Measurements from ENCODE around the gene TMC7. TPM values are rescaled to one million over a fixed set of nuclear protein-coding genes. Genes with fewer than 3 reads are reported as not detected.

The TMC7 gene
- total and polyA plus RNA-seq, 4 experiments from 2014 or later = not detected

DNA sequence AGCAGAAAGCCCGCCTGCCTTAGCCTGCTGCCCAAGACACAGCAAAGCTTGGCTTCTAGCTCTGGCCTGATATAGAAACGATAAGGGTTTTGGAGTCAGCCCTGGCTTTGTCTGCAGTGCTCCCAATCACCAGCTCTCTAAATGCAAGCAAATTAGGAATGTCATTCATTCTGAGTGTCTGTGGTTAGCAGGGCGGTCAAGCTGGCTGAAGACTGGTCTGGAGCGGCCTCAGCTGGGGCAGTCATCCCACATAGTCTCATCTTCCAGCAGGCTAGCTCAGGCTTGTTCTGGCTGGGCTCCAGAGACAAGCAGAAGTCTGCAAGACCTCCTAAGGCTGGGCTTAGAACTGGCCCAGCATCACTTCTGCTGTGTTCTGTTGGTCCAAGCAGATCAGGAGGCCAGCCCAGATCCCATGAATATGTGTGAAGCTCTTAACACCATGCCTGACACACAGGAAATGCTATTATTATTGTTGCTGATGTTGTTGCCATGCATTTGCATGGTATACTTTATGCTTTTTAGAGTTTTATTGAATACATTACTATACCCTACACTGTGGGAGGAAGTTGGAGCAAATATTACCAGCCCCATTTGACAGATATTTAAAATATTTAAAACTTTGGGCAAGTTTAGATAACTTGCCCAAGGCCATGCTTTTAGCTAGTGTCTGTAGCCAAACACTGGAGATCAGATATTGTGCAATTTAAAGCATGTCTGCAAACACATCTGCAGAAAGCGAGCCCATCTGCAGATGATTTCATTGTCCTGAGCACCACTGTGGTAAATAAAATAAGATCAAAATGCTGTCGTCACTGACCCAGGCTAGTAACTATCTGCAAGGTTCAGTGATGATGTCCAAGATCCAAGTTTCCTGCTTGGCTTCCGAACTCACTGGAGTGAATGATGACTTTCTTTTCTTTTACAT, 24.8 kb downstream of the TMC7 start:
- Histone ChIP-seq H3K4me1 (ENCODE audit: insufficient read depth, low read length) (no peaks in the 10 kb centered on the region), H3K4me3 (ENCODE audit: low read length in 2 of 2) (no peak overlapping the region), H3K27me3 (ENCODE audit: insufficient read depth, low read length) (no peaks in the 10 kb centered on the region), H3K27ac (ENCODE audit: low read depth, low read length) (no peak overlapping the region), H3K36me3 (ENCODE audit: insufficient read depth, low read length) (no peaks in the 10 kb centered on the region), H3K9me3 (ENCODE audit: control insufficient read depth in 1 of 2, low read length in 2 of 2) (no peaks in the 10 kb centered on the region)
- H3K9me3 Mint-ChIP-seq = peaks cover 0 to 11% (median 2%) of the 10 kb centered on the region in 8 donors
- intact Hi-C loops (cut with micrococcal nuclease) = no loop called here
- no peaks in the 10 kb centered on the region for H3K36me3 Mint-ChIP-seq
- no peak for DNase-seq
- H3K4me1 Mint-ChIP-seq = no peaks in the 10 kb centered on the region
- no peak overlapping the region for H3K27ac Mint-ChIP-seq
- ChIA-PET CTCF (ENCODE audit: partially characterized antibody) (interaction anchor here (0.6 kb wide), 1 partner anchor 101 kb away, joined by 3 read pairs; no protein-coding TSS in a partner anchor), POLR2A (ENCODE audit: partially characterized antibody) (no interaction called here)
- peaks cover 2 to 3% of the 10 kb centered on the region in 2 donors for H3K27me3 Mint-ChIP-seq
- H3K4me3 Mint-ChIP-seq = no peak overlapping the region

- Histone ChIP-seq H3K27me3 (ENCODE audit: insufficient read depth, low read length) (no peaks in the 10 kb centered on the region), H3K4me3 (ENCODE audit: low read length in 2 of 2) (no peak overlapping the region), H3K9me3 (ENCODE audit: control insufficient read depth in 1 of 2, low read length in 2 of 2) (no peaks in the 10 kb centered on the region), H3K36me3 (ENCODE audit: insufficient read depth, low read length) (no peaks in the 10 kb centered on the region), H3K27ac (ENCODE audit: low read depth, low read length) (no peak overlapping the region), H3K4me1 (ENCODE audit: insufficient read depth, low read length) (no peaks in the 10 kb centered on the region)
- intact Hi-C loops (cut with micrococcal nuclease) = no loop called here
- H3K9me3 Mint-ChIP-seq = peaks cover 0 to 11% (median 2%) of the 10 kb centered on the region in 8 donors
- no peak overlapping the region for H3K4me3 Mint-ChIP-seq
- CTCF ChIA-PET (ENCODE audit: partially characterized antibody) = no interaction called here
- DNase-seq = no peak
- no peaks in the 10 kb centered on the region for H3K36me3 Mint-ChIP-seq
- H3K27me3 Mint-ChIP-seq = peaks cover 2 to 6% of the 10 kb centered on the region in 2 donors
- no peaks in the 10 kb centered on the region for H3K4me1 Mint-ChIP-seq
- POLR2A ChIA-PET (ENCODE audit: partially characterized antibody) = no interaction called here
- H3K27ac Mint-ChIP-seq = no peak overlapping the region
Measured at GRCh38 chr16:19011169-19011731, 27.5 kb downstream of the TMC7 start.

DNA sequence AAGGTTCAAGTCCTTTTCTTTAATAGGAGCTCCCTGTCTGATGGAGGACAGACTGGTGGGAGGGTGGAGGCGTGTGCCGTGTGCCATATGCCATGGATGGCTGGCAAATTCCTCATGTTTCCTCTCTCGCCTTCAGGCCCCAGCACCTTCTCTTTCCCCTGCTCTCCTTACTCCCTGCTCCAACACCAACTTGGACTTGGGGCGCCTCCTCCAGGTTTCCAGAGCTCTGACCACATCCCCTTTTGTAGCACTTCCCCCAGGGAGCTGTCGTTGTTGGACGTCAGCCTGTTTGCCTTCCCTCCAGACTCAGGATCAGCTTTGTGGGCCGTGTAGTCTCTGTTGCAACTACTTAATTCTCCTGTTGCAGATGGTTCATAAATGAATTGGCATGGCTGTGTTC, 30.7 kb downstream of the TMC7 start:
- POLR2A ChIA-PET (ENCODE audit: partially characterized antibody) = no interaction called here
- CTCF ChIA-PET (ENCODE audit: partially characterized antibody) = no interaction called here
- intact Hi-C loops (cut with micrococcal nuclease) = no loop called here
- Mint-ChIP-seq H3K27ac (no peak overlapping the region), H3K4me1 (no peaks in the 10 kb centered on the region), H3K27me3 (peaks cover 2 to 6% of the 10 kb centered on the region in 2 donors), H3K9me3 (peaks cover 0 to 11% (median 2%) of the 10 kb centered on the region in 8 donors), H3K4me3 (no peak overlapping the region), H3K36me3 (no peaks in the 10 kb centered on the region)
- H3K4me3 ChIP-seq (ENCODE audit: low read length in 2 of 2) = no peak overlapping the region
- no peak for DNase-seq
- H3K9me3 ChIP-seq (ENCODE audit: control insufficient read depth in 1 of 2, low read length in 2 of 2) = no peaks in the 10 kb centered on the region
- no peaks in the 10 kb centered on the region for H3K4me1 ChIP-seq (ENCODE audit: insufficient read depth, low read length)
- no peaks in the 10 kb centered on the region for H3K36me3 ChIP-seq (ENCODE audit: insufficient read depth, low read length)
- no peaks in the 10 kb centered on the region for H3K27me3 ChIP-seq (ENCODE audit: insufficient read depth, low read length)
- no peak overlapping the region for H3K27ac ChIP-seq (ENCODE audit: low read depth, low read length)

DNA sequence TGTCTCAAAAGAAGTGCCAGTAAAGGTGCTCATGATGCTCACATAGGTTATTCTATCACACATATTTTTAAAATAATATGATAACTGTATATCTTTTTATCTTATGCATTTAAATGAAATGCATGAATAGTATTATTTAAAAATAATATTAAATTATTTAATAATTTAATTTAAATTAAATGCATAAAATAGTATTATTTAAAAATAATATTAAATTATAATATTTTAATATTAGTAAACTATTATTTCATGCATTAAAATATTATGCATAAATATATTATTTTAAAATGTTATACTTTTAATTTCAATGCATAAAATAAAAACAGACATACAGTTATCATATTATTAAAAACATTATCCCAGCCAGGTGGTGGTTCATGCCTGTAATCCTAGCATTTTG, 33.4 kb downstream of the TMC7 start:
- POLR2A ChIA-PET (ENCODE audit: partially characterized antibody) = no interaction called here
- CTCF ChIA-PET (ENCODE audit: partially characterized antibody) = no interaction called here
- no peaks in the 10 kb centered on the region for H3K4me1 ChIP-seq (ENCODE audit: insufficient read depth, low read length)
- no peak for DNase-seq
- H3K36me3 ChIP-seq (ENCODE audit: insufficient read depth, low read length) = no peaks in the 10 kb centered on the region
- H3K9me3 ChIP-seq (ENCODE audit: control insufficient read depth in 1 of 2, low read length in 2 of 2) = no peaks in the 10 kb centered on the region
- Mint-ChIP-seq H3K36me3 (no peaks in the 10 kb centered on the region), H3K4me3 (no peak overlapping the region), H3K9me3 (peaks cover 0 to 2% (median 0%) of the 10 kb centered on the region in 8 donors), H3K27me3 (peaks cover 0 to 4% of the 10 kb centered on the region in 2 donors), H3K27ac (no peak overlapping the region), H3K4me1 (no peaks in the 10 kb centered on the region)
- H3K27ac ChIP-seq (ENCODE audit: low read depth, low read length) = no peak overlapping the region
- H3K27me3 ChIP-seq (ENCODE audit: insufficient read depth, low read length) = no peaks in the 10 kb centered on the region
- intact Hi-C loops (cut with micrococcal nuclease) = no loop called here
- no peak overlapping the region for H3K4me3 ChIP-seq (ENCODE audit: low read length in 2 of 2)

DNA sequence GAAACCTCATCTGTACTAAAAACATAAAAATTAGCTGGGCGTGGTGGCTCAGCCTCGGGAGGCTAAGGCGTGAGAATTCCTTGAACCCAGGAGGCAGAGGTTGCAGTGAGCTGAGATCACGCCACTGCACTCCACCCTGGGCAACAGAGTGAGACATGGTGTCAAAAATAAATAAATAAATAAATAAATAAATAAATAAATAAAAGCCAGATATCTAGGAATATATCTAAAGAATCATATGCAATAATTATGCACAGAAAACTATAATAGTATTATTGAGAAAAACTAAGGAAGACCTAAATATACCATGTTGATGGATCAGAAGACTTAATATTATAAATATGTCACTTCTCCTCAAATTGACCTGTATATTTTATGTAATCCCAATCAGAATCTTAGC, 37.0 kb downstream of the TMC7 start:
- CTCF ChIA-PET (ENCODE audit: partially characterized antibody) = no interaction called here
- POLR2A ChIA-PET (ENCODE audit: partially characterized antibody) = no interaction called here

GRCh38 chr16:19021747-19022146, 38.0 kb downstream of the TMC7 start:
- H3K4me3 ChIP-seq (ENCODE audit: low read length in 2 of 2) = no peak overlapping the region

More for the DNA sequence above, 37.0 kb downstream of the TMC7 start:
- intact Hi-C loops (cut with micrococcal nuclease) = no loop called here
- no peak overlapping the region for H3K4me3 ChIP-seq (ENCODE audit: low read length in 2 of 2)
- H3K9me3 Mint-ChIP-seq = peaks cover 0 to 2% (median 0%) of the 10 kb centered on the region in 8 donors
- H3K4me3 Mint-ChIP-seq = no peak overlapping the region
- H3K27me3 ChIP-seq (ENCODE audit: insufficient read depth, low read length) = no peaks in the 10 kb centered on the region
- H3K27ac ChIP-seq (ENCODE audit: low read depth, low read length) = no peak overlapping the region
- no peak overlapping the region for H3K27ac Mint-ChIP-seq
- H3K36me3 Mint-ChIP-seq = no peaks in the 10 kb centered on the region
- no peaks in the 10 kb centered on the region for H3K36me3 ChIP-seq (ENCODE audit: insufficient read depth, low read length)
- peaks cover 0 to 1% of the 10 kb centered on the region in 2 donors for H3K27me3 Mint-ChIP-seq
- H3K4me1 ChIP-seq (ENCODE audit: insufficient read depth, low read length) = no peaks in the 10 kb centered on the region
- no peaks in the 10 kb centered on the region for H3K9me3 ChIP-seq (ENCODE audit: control insufficient read depth in 1 of 2, low read length in 2 of 2)
- H3K4me1 Mint-ChIP-seq = no peaks in the 10 kb centered on the region
- no peak for DNase-seq

GRCh38 chr16:19027416-19027815, 43.7 kb downstream of the TMC7 start:
- no peaks in the 10 kb centered on the region for H3K36me3 ChIP-seq (ENCODE audit: insufficient read depth, low read length)
- H3K27ac ChIP-seq (ENCODE audit: low read depth, low read length) = no peak overlapping the region
- no peaks in the 10 kb centered on the region for H3K4me1 Mint-ChIP-seq
- no peak for DNase-seq
- no peaks in the 10 kb centered on the region for H3K9me3 ChIP-seq (ENCODE audit: control insufficient read depth in 1 of 2, low read length in 2 of 2)
- no peaks in the 10 kb centered on the region for H3K4me1 ChIP-seq (ENCODE audit: insufficient read depth, low read length)
- H3K27me3 ChIP-seq (ENCODE audit: insufficient read depth, low read length) = no peaks in the 10 kb centered on the region
- ChIA-PET CTCF (ENCODE audit: partially characterized antibody) (no interaction called here), POLR2A (ENCODE audit: partially characterized antibody) (no interaction called here)
- H3K27ac Mint-ChIP-seq = no peak overlapping the region
- H3K9me3 Mint-ChIP-seq = no peaks in the 10 kb centered on the region
- no peak overlapping the region for H3K4me3 Mint-ChIP-seq
- H3K36me3 Mint-ChIP-seq = no peaks in the 10 kb centered on the region
- intact Hi-C loops (cut with micrococcal nuclease) = no loop called here
- no peak overlapping the region for H3K4me3 ChIP-seq (ENCODE audit: low read length in 2 of 2)
- peaks cover 2% of the 10 kb centered on the region in 2 donors for H3K27me3 Mint-ChIP-seq

More at GRCh38 chr16:19021747-19022146, 38.0 kb downstream of the TMC7 start:
- H3K4me3 Mint-ChIP-seq = no peak overlapping the region
- H3K27me3 Mint-ChIP-seq = peaks cover 0 to 1% of the 10 kb centered on the region in 2 donors
- H3K9me3 ChIP-seq (ENCODE audit: control insufficient read depth in 1 of 2, low read length in 2 of 2) = no peaks in the 10 kb centered on the region
- intact Hi-C loops (cut with micrococcal nuclease) = no loop called here
- POLR2A ChIA-PET (ENCODE audit: partially characterized antibody) = no interaction called here
- no peaks in the 10 kb centered on the region for H3K36me3 ChIP-seq (ENCODE audit: insufficient read depth, low read length)
- H3K4me1 ChIP-seq (ENCODE audit: insufficient read depth, low read length) = no peaks in the 10 kb centered on the region
- peaks cover 0 to 2% (median 0%) of the 10 kb centered on the region in 8 donors for H3K9me3 Mint-ChIP-seq
- CTCF ChIA-PET (ENCODE audit: partially characterized antibody) = no interaction called here
- no peaks in the 10 kb centered on the region for H3K36me3 Mint-ChIP-seq
- no peak for DNase-seq
- H3K27ac ChIP-seq (ENCODE audit: low read depth, low read length) = no peak overlapping the region
- no peak overlapping the region for H3K27ac Mint-ChIP-seq
- H3K4me1 Mint-ChIP-seq = no peaks in the 10 kb centered on the region
- no peaks in the 10 kb centered on the region for H3K27me3 ChIP-seq (ENCODE audit: insufficient read depth, low read length)

Data from CD4-positive, alpha-beta memory T cell (primary cell).